Panc1 (cell line): Measurements from ENCODE around the gene HOXB3. TPM values are rescaled to one million over a fixed set of nuclear protein-coding genes. Genes with fewer than 3 reads are reported as not detected.
A peak's percentile ranks its signal among the peaks of the same experiment; 100 is the strongest.

Experiments used
- ATAC-seq: fragments of 200-7000 bp; cut with Tn5 transposase; 2 replicates; pipeline ENCODE4 v1.9.1; 2020; ENCODE audit warnings: mild to moderate bottlenecking, moderate library complexity
- BruUV-seq: library from RNA; stranded (reverse); fragments of 400-500 nt; replicated peaks from 2 replicates; lab custom pipeline; 2021; lab: Mats Ljungman, UMichigan
- CTCF ChIA-PET: fragments of 300-600 bp; sonication (Branson Sonifier 250); formaldehyde crosslinking; loops from one replicate; lab custom pipeline; 2022; ENCODE audit warnings: antibody characterized with exemption; lab: Charles Lee
- POLR2A ChIA-PET: fragments of 300-600 bp; sonication (Branson Sonifier 250); formaldehyde crosslinking; loops from one replicate; lab custom pipeline; 2022; ENCODE audit warnings: antibody characterized with exemption; lab: Charles Lee
- DNase-seq: peaks from one replicate; pipeline ENCODE4 v3.0.0-alpha.2; 2010; ENCODE audit warnings: low read depth, low spot score
- H3K27ac ChIP-seq: 2 replicates; pipeline ENCODE4 v1.5.1; 2011; ENCODE audit warnings: mild to moderate bottlenecking, low read length, inconsistent platforms
- H3K27me3 ChIP-seq: fragments of 200-500 bp; sonication (Bioruptor generic); 2 replicates; pipeline ENCODE4 v1.6.0; 2014; ENCODE audit warnings: low read length, inconsistent platforms; ENCODE audit not compliant: control insufficient read depth, insufficient read depth
- H3K36me3 ChIP-seq: fragments of 200-500 bp; sonication (Bioruptor generic); 2 replicates; pipeline ENCODE4 v1.5.1; 2014; ENCODE audit warnings: inconsistent platforms, mild to moderate bottlenecking, low read length, moderate library complexity; ENCODE audit not compliant: control insufficient read depth, insufficient read depth
- H3K4me1 ChIP-seq: 2 replicates; pipeline ENCODE4 v1.5.1; 2011; ENCODE audit warnings: inconsistent platforms, mild to moderate bottlenecking, low read length, moderate library complexity; ENCODE audit not compliant: control insufficient read depth, insufficient read depth
- H3K4me3 ChIP-seq, 2 experiments: 2 replicates each; pipeline ENCODE4 v1.5.1; 2011 to 2012; ENCODE audit warnings: low read depth in 2 of 2, low read length in 2 of 2, mild to moderate bottlenecking in 2 of 2, inconsistent platforms in 1 of 2, moderate library complexity in 1 of 2
- H3K9me3 ChIP-seq: fragments of 200-500 bp; sonication (Bioruptor generic); 2 replicates; pipeline ENCODE4 v1.5.1; 2014; ENCODE audit warnings: low read depth, mild to moderate bottlenecking, inconsistent platforms, low read length, moderate library complexity; ENCODE audit not compliant: control insufficient read depth, insufficient read depth
- CTCF ChIP-seq: fragments of 450-650 bp; IDR thresholded peaks from 2 replicates; pipeline ENCODE4 v1.5.1; 2017; ENCODE audit warnings: mild to moderate bottlenecking
- POLR2AphosphoS5 ChIP-seq: IDR thresholded peaks from 2 replicates; pipeline ENCODE4 v1.6.1; 2012; ENCODE audit warnings: mild to moderate bottlenecking, low read depth, low read length, moderate library complexity
- REST ChIP-seq, 2 experiments: IDR thresholded peaks; 2 replicates each; pipeline ENCODE4 v1.6.1; 2011 to 2012; ENCODE audit warnings: low read depth in 2 of 2, control low read depth in 1 of 2, low read length in 1 of 2, mild to moderate bottlenecking in 1 of 2, moderate library complexity in 1 of 2; ENCODE audit not compliant: insufficient read depth in 1 of 2
- TCF7L2 ChIP-seq: IDR thresholded peaks from 2 replicates; pipeline ENCODE4 v1.6.1; 2011; ENCODE audit warnings: mild to moderate bottlenecking, low read depth, low read length, inconsistent platforms
- in situ Hi-C: cut with HindIII; loops from 2 replicates; pipeline ENCODE4 v1.10.0; 2016; ENCODE audit warnings: low sequenced_read_pairs, low pct_unique_long_range_greater_than_20kb
- intact Hi-C: fragments of 100-400 bp; cut with micrococcal nuclease; formaldehyde crosslinking; loops from one replicate; pipeline ENCODE4 v1.10.0; 2022; ENCODE audit not compliant: unreplicated experiment
- total RNA-seq: library from RNA; stranded (reverse); gene quantifications from one replicate; pipeline ENCODE4 v1.2.1, GENCODE V29; 2021; ENCODE audit not compliant: unreplicated experiment

The HOXB3 gene
- total RNA-seq, 1 experiment from 2014 or later = 127 TPM

- in situ Hi-C loops = no loop called here
- no TSS peak for BruUV-seq
- no peak for TF ChIP-seq TCF7L2
- TF ChIP-seq REST (IDR thresholded peaks at IDR 0.05; ENCODE audit: insufficient read depth in 1 of 2, low read depth in 2 of 2, low read length in 1 of 2) = 0 out of 4 replicates have a peak, but pooled peaks of 1 of the 2 experiments have one; percentile 35
- Histone ChIP-seq H3K9me3 (no peaks in the 10 kb centered on the region), H3K36me3 (peaks cover 9% of the 10 kb centered on the region), H3K27ac (peak overlapping the region; percentile 99), H3K4me1 (peaks cover 78% of the 10 kb centered on the region), H3K4me3 (peak overlapping the region; percentile 70 to 99), H3K27me3 (no peaks in the 10 kb centered on the region)
- DNase-seq (no peak), ATAC-seq (no peak)
- POLR2A ChIA-PET = interaction anchor here (0.6 kb wide), 1 partner anchor 21 kb away, joined by 7 read pairs; no protein-coding TSS in a partner anchor
- intact Hi-C loops = no loop called here
- CTCF ChIA-PET = interaction anchor here (0.6 to 0.7 kb wide), 4 partner anchors 244 to 1087 kb away, joined by 4 to 9 read pairs (median 6); no protein-coding TSS in a partner anchor
These were observed 10.6 kb downstream of the HOXB3 start for GRCh38 chr17:48579471-48579759.

DNA sequence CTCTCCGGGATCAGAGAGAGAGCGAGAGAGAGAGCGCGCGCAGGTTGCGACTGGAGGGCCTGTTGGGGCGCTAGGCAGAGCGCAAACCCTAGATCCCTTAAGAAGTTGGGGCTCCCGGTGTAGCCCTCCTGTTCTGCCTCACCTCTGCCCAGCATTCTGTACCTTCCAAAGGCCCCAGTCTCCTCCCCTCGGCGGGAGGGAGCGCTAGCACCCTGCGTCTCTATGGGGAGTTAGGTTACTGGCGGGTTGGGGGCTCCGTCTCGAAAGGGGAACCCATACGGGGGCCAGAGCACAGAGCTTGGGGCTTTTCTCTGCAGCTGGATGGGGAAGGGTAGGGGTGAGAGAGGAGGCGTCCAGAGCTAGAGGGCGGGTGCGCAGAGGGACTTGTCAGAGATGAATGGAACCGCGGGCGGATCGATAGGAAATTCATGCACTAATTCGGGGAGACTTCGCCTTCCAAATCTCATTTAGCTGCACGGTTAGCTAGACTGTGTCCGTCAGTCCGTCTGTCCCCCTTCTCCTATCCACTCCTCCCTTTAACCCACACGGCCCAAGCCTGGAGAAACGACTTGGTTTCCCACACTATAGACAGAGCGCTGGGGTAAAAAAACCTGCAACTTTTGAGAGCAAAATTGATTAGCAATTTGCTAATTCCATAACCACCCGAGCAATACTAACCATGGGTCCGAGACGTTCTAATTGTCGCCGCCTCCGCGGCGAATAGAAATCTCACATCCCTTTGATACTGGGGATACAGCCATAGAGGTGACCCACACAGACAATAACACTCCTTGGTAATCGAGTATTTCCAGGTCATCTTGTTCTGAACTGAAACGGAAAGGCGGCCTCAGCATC is 11.2 kb downstream of the HOXB3 start:
- ATAC-seq (peak; percentile 2; the same call in 1 of the 2 replicates), DNase-seq (no peak)
- POLR2A ChIA-PET = no interaction called here
- TSS peak; percentile 64 for BruUV-seq
- H3K9me3 ChIP-seq = no peaks in the 10 kb centered on the region
- H3K27ac ChIP-seq = peak overlapping the region; percentile 99
- intact Hi-C loops (no loop called here), in situ Hi-C loops (no loop called here)
- CTCF ChIA-PET = interaction anchor here (0.6 kb wide), 1 partner anchor 408 kb away, joined by 7 read pairs; no protein-coding TSS in a partner anchor
- peaks cover 9% of the 10 kb centered on the region for H3K36me3 ChIP-seq
- H3K4me3 ChIP-seq = peak overlapping the region; percentile 70 to 99
- peaks cover 78% of the 10 kb centered on the region for H3K4me1 ChIP-seq
- TF ChIP-seq TCF7L2 (peak; percentile 83), POLR2AphosphoS5 (no peak; the same call in 1 of the 2 replicates)
- no peaks in the 10 kb centered on the region for H3K27me3 ChIP-seq

DNA sequence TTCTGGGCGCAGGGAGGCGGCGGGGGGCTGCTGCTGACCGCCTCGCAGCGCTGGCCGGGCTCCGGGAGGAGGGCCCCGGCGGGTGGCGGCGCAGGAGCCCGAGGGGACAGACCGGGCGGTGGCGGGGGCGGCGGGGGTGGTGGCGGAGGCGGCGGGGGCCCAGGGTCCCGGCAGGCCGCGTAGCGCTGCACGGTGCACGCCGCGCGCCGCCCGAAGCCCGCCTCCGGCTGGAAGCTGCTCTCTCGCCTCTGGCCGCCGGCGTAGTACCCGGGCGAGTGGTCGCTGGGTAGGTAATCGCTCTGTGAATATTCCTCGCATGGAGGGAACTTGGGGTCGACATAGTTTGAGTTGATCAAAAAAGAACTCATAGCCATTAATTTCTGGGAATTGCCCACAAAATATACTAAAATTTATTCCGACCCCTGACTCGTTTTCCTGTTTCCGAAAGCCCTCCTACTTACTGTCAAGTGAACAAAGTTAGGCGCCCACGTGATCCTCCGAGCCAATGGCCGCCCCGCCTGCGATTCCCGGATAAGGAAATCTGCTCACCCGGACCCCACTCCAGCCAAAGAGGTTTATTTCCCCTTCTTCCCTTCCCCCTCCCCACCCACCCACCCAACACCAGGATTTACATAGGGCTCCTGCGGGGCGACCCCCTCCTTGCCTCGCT is 12.0 kb downstream of the HOXB3 start, which contains the start of gene HOXB4:
HOXB4 (minus strand) TSS at position 405 of the 670 bp plus-strand sequence; CDS start at position 374, 31 bp downstream.
- CTCF ChIA-PET = no interaction called here
- intact Hi-C loops = no loop called here
- no peaks in the 10 kb centered on the region for H3K27me3 ChIP-seq

More for the DNA sequence above, 12.0 kb downstream of the HOXB3 start, which contains the start of gene HOXB4:
- Histone ChIP-seq H3K4me1 (peaks cover 78% of the 10 kb centered on the region), H3K27ac (peak within 1 kb of the TSS; percentile 99), H3K36me3 (peaks cover 12% of the 10 kb centered on the region), H3K4me3 (peak within 1 kb of the TSS; percentile 70 to 99), H3K9me3 (no peaks in the 10 kb centered on the region)
- ATAC-seq = peak; percentile 27
- POLR2A ChIA-PET = no interaction called here
- BruUV-seq = no TSS peak
- TF ChIP-seq CTCF (no peak), REST (IDR thresholded peaks at IDR 0.05; ENCODE audit: insufficient read depth in 1 of 2, low read depth in 2 of 2, low read length in 1 of 2) (0 out of 4 replicates have a peak, but pooled peaks of 1 of the 2 experiments have one; percentile 2)
- no peak for DNase-seq
- in situ Hi-C loops = no loop called here
